ENCODE data around the gene JAK1. TPM values are rescaled to one million over a fixed set of nuclear protein-coding genes. Genes with fewer than 3 reads are reported as not detected.

The JAK1 gene
- total and polyA plus RNA-seq, 7 donors = 43.8 to 143 (median 99.6) TPM

DNA sequence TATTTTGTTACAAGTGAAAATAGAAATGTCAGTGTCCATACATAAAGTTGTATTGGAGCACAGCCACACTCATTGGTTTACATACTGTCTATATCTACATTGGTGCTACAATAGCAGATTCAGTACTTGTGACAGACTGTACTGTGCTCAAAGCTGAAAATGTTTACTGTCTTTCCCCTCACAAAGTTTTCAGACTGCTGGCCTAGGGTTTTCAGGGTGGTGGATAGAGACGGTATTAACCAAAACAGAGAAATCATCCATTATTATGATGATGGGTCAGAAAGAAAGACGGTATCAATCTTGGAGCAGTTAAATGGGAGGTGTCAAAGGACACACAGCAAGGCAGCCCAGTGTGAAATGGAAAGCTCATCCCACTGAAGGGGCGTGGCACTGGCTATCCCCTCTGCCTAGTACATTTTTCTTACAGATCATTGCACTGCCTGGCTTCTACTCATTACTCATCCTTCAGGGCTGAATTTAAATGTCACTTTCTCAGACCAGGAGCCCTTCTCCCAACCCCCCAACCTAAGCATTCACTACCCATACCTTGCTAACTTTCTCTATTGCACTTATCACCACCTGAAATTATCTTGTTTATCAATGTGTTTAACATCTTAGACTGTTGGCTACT, 10.2 kb downstream of the JAK1 start:
- H3K27me3 ChIP-seq = no peaks in the 10 kb centered on the region
- no peak overlapping the region for H3K4me3 ChIP-seq
- peaks cover 0 to 61% (median 38%) of the 10 kb centered on the region in 4 donors for H3K4me1 ChIP-seq
- WGBS, 2 donors = 61 to 72% methylated on average over 3 of the region's 3 CpGs
- intact Hi-C loops (cut with DNase I) = no loop called here
- no peak for DNase-seq
- no peaks in the 10 kb centered on the region for H3K9me3 ChIP-seq
- H3K27ac ChIP-seq = peak overlapping the region in 1 of 4 donors; percentile 23
- no peaks in the 10 kb centered on the region for H3K36me3 ChIP-seq
- TF ChIP-seq POLR2A (IDR thresholded peaks at IDR 0.05) = no peak
- TF ChIP-seq, protein P1, sequence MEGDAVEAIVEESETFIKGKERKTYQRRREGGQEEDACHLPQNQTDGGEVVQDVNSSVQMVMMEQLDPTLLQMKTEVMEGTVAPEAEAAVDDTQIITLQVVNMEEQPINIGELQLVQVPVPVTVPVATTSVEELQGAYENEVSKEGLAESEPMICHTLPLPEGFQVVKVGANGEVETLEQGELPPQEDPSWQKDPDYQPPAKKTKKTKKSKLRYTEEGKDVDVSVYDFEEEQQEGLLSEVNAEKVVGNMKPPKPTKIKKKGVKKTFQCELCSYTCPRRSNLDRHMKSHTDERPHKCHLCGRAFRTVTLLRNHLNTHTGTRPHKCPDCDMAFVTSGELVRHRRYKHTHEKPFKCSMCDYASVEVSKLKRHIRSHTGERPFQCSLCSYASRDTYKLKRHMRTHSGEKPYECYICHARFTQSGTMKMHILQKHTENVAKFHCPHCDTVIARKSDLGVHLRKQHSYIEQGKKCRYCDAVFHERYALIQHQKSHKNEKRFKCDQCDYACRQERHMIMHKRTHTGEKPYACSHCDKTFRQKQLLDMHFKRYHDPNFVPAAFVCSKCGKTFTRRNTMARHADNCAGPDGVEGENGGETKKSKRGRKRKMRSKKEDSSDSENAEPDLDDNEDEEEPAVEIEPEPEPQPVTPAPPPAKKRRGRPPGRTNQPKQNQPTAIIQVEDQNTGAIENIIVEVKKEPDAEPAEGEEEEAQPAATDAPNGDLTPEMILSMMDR (IDR thresholded peaks at IDR 0.05) = no peak

DNA sequence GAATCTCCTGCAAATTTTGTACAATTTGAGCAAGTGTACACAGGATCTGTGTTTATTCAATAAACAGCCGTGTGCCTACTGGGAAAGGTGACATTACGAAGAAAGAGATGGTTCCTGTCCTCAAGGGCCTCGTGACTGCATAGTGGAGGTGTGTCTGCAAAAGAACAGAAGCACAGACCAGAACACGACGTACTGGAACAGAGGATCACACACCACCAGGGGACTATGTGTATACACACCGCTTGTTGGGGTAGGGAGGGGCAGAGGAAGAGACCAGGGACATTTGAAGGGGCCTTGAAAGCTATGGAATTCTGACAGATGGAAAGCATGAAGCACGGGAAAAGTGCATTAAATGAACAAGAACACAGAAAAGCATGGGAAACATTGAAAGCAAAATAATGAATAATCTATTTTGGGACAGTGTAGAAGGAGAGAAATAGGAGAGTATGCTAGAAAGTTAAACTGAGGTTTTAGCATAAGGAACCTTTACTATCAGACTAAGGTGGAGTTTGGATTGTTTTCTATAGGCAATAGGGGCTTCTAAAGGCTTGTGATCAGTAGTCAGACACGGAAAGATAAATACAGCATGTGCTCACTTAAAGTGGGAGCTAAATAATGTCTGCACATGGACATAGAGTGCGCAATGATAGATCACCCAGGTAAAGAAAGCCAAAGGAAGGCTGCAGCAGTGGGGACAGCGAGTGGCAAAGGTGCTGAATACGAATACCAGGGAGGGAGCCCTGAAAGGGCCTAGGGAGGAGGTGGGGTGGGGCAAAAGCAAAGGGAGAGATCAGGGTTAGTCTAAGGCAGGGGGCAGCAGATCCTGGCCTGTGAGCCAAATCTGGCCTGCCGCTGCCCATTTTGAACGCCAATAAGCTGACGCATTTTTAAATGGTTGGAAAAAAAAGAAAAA, 11.0 kb downstream of the JAK1 start:
- 59 to 63% methylated on average over 14 of the region's 14 CpGs for WGBS, 2 donors
- no peak for TF ChIP-seq EP300 (IDR thresholded peaks at IDR 0.05)
- no peak for TF ChIP-seq POLR2A (IDR thresholded peaks at IDR 0.05)
- TF ChIP-seq POLR2AphosphoS5 (IDR thresholded peaks at IDR 0.05) = peak in 1 of 4 donors; percentile 13
- TF ChIP-seq, protein P1 (IDR thresholded peaks at IDR 0.05) = no peak
- no peak for DNase-seq
- H3K27ac ChIP-seq = no peak overlapping the region
- no peaks in the 10 kb centered on the region for H3K9me3 ChIP-seq
- no peak overlapping the region for H3K4me3 ChIP-seq
- H3K4me1 ChIP-seq = peaks cover 0 to 53% (median 35%) of the 10 kb centered on the region in 4 donors
- H3K27me3 ChIP-seq = no peaks in the 10 kb centered on the region
- H3K36me3 ChIP-seq = no peaks in the 10 kb centered on the region
- intact Hi-C loops (cut with DNase I) = no loop called here

DNA sequence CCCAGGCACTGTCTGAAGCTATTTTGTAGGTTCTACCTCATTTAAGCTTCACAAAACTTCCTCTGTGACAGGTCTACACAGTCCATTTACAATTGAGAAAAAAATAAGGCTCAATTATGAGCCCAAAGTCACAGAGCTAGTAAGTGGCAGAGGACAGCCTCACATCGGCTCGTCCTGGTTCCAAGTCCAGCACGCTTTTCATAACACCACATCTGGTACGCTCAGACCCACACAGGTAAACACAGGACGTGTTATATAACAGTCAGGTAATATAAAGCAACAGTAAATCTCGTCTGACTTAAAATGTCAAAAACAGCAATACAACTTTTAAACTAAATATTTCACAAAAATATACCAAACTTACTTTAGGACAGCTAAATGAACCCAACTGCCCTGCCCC, 13.1 kb downstream of the JAK1 start:
- H3K36me3 ChIP-seq = no peaks in the 10 kb centered on the region
- H3K4me1 ChIP-seq = peaks cover 0 to 57% (median 44%) of the 10 kb centered on the region in 4 donors
- TF ChIP-seq, protein P1 (IDR thresholded peaks at IDR 0.05) = no peak
- TF ChIP-seq POLR2AphosphoS5 (IDR thresholded peaks at IDR 0.05) (no peak), EP300 (IDR thresholded peaks at IDR 0.05) (no peak), POLR2A (IDR thresholded peaks at IDR 0.05) (no peak)
- WGBS, 2 donors = 18 to 61% methylated on average over 6 of the region's 6 CpGs
- DNase-seq = no peak
- H3K9me3 ChIP-seq = no peaks in the 10 kb centered on the region
- no peak overlapping the region for H3K4me3 ChIP-seq
- H3K27ac ChIP-seq = no peak overlapping the region
- H3K27me3 ChIP-seq = no peaks in the 10 kb centered on the region
- intact Hi-C loops (cut with DNase I) = no loop called here

DNA sequence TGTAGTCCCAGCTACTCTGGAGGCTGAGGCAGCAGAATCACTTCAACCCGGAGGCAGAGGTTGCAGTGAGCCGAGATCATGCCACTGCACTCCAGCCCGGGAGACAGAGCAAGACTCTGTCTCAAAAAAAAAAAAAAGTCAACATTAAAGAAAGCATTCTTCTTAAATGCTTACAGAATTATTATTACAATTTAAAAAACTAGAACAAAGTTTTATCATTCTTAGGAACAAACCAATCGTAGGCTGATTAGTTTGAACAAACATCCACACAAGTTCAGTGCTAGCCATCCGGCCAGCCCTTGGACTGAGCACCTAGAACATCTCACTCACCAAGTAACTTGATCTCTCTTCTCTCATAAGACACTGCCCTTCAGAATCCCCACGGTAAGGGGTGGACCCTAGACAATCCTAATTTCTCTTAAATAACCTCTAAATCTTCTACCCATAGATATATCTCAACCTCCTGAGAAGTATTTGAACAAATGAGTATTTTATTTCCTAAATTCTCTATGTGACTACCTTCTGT, 16.0 kb downstream of the JAK1 start:
- intact Hi-C loops (cut with DNase I) = no loop called here
- H3K9me3 ChIP-seq = no peaks in the 10 kb centered on the region
- 83% methylated on average over 6 of the region's 6 CpGs for WGBS, 2 donors
- H3K4me3 ChIP-seq = no peak overlapping the region
- peaks cover 0 to 46% (median 27%) of the 10 kb centered on the region in 4 donors for H3K4me1 ChIP-seq
- DNase-seq = no peak
- no peak overlapping the region for H3K27ac ChIP-seq
- TF ChIP-seq POLR2A (IDR thresholded peaks at IDR 0.05) (no peak), EP300 (IDR thresholded peaks at IDR 0.05) (no peak), POLR2AphosphoS5 (IDR thresholded peaks at IDR 0.05) (no peak)
- TF ChIP-seq, protein P1 (IDR thresholded peaks at IDR 0.05) = no peak
- no peaks in the 10 kb centered on the region for H3K27me3 ChIP-seq
- H3K36me3 ChIP-seq = no peaks in the 10 kb centered on the region

Data from sigmoid colon (tissue), 7 donors.